ENCODE results near the gene LIMCH1. TPM values are rescaled to one million over a fixed set of nuclear protein-coding genes. Genes with fewer than 3 reads are reported as not detected.
"Not testable (repeated sequence)": the region's sequence is repeated elsewhere in the genome, so short reads cannot be mapped to it uniquely, and the experiment has no call there.

The LIMCH1 gene
- total RNA-seq, 1 donor from 2014 or later: not detected

GRCh38 chr4:41645728-41646390 is 107.9 kb downstream of the LIMCH1 start:
- ChIA-PET POLR2A (no interaction called here), CTCF (no interaction called here)
- no peak for TF ChIP-seq CTCF (IDR thresholded peaks at IDR 0.05)
- H3K27me3 Mint-ChIP-seq: peaks cover 28% of the 10 kb centered on the region
- DNase-seq: no peak
- H3K27ac Mint-ChIP-seq: no peak overlapping the region
- no peaks in the 10 kb centered on the region for H3K9me3 Mint-ChIP-seq
- peaks cover 22% of the 10 kb centered on the region for H3K4me1 Mint-ChIP-seq
- no peaks in the 10 kb centered on the region for H3K36me3 Mint-ChIP-seq (ENCODE audit: low read depth)
- H3K4me3 Mint-ChIP-seq: no peak overlapping the region
- no peak for ATAC-seq (ENCODE audit: low read depth)
- intact Hi-C loops (cut with micrococcal nuclease): no loop called here

GRCh38 chr4:41646862-41647261 is 108.9 kb downstream of the LIMCH1 start:
- no peak for ATAC-seq (ENCODE audit: low read depth)
- no peak for DNase-seq
- ChIA-PET CTCF (no interaction called here), POLR2A (no interaction called here)
- Mint-ChIP-seq H3K27ac (no peak overlapping the region), H3K27me3 (peaks cover 28% of the 10 kb centered on the region), H3K9me3 (no peaks in the 10 kb centered on the region), H3K4me3 (no peak overlapping the region), H3K4me1 (peaks cover 22% of the 10 kb centered on the region), H3K36me3 (ENCODE audit: low read depth) (no peaks in the 10 kb centered on the region)
- TF ChIP-seq CTCF (IDR thresholded peaks at IDR 0.05): no peak
- intact Hi-C loops (cut with micrococcal nuclease): no loop called here

- DNase-seq: no peak
Observed at GRCh38 chr4:41647383-41647782, 109.4 kb downstream of the LIMCH1 start.

GRCh38 chr4:41651150-41651549 is 113.2 kb downstream of the LIMCH1 start:
- H3K9me3 Mint-ChIP-seq; H3K27ac Mint-ChIP-seq; ATAC-seq (ENCODE audit: low read depth); DNase-seq; H3K4me3 Mint-ChIP-seq; intact Hi-C loops (cut with micrococcal nuclease); POLR2A ChIA-PET; H3K36me3 Mint-ChIP-seq (ENCODE audit: low read depth): not testable (repeated sequence)
- CTCF ChIA-PET: interaction anchor here (3.0 kb wide), 1 partner anchor 10 kb away, joined by 10 read pairs; no protein-coding TSS in a partner anchor
- Mint-ChIP-seq H3K4me1 (peaks cover 20% of the 10 kb centered on the region), H3K27me3 (peaks cover 11% of the 10 kb centered on the region)

More at GRCh38 chr4:41647383-41647782, 109.4 kb downstream of the LIMCH1 start:
- ChIA-PET POLR2A (no interaction called here), CTCF (no interaction called here)
- peaks cover 22% of the 10 kb centered on the region for H3K4me1 Mint-ChIP-seq
- H3K36me3 Mint-ChIP-seq (ENCODE audit: low read depth): no peaks in the 10 kb centered on the region
- H3K4me3 Mint-ChIP-seq: no peak overlapping the region
- intact Hi-C loops (cut with micrococcal nuclease): no loop called here
- H3K27ac Mint-ChIP-seq: no peak overlapping the region
- TF ChIP-seq CTCF (IDR thresholded peaks at IDR 0.05): no peak
- H3K9me3 Mint-ChIP-seq: no peaks in the 10 kb centered on the region
- peaks cover 28% of the 10 kb centered on the region for H3K27me3 Mint-ChIP-seq
- ATAC-seq (ENCODE audit: low read depth): peak; percentile 28

GRCh38 chr4:41652971-41653370 is 115.0 kb downstream of the LIMCH1 start:
- H3K4me3 Mint-ChIP-seq: no peak overlapping the region
- intact Hi-C loops (cut with micrococcal nuclease): no loop called here
- peaks cover 2% of the 10 kb centered on the region for H3K4me1 Mint-ChIP-seq
- TF ChIP-seq CTCF (IDR thresholded peaks at IDR 0.05): no peak
- no peaks in the 10 kb centered on the region for H3K9me3 Mint-ChIP-seq
- CTCF ChIA-PET: interaction anchor here (3.0 kb wide), 1 partner anchor 9 kb away, joined by 10 read pairs; no protein-coding TSS in a partner anchor
- H3K27ac Mint-ChIP-seq: no peak overlapping the region
- no peak for ATAC-seq (ENCODE audit: low read depth)
- H3K36me3 Mint-ChIP-seq (ENCODE audit: low read depth): no peaks in the 10 kb centered on the region
- no peak for DNase-seq
- peaks cover 8% of the 10 kb centered on the region for H3K27me3 Mint-ChIP-seq
- POLR2A ChIA-PET: no interaction called here
